ENCODE data around the gene PLCL2. TPM values are rescaled to one million over a fixed set of nuclear protein-coding genes. Genes with fewer than 3 reads are reported as not detected.

PLCL2 gene
- total RNA-seq, 2 donors from 2014 or later = 13.7 to 25.7 TPM

GRCh38 chr3:16909802-16910201 lies 25.0 kb downstream of the PLCL2 start:
- Histone ChIP-seq H3K9me3 (no peaks in the 10 kb centered on the region), H3K4me3 (no peak overlapping the region), H3K27me3 (no peaks in the 10 kb centered on the region), H3K27ac (no peak overlapping the region), H3K36me3 (replicated peaks in 1 of 2; ENCODE audit: insufficient read depth in 1 of 2, low read depth in 2 of 2) (no peaks in the 10 kb centered on the region), H3K4me1 (peaks cover 31% of the 10 kb centered on the region)
- no peak for ATAC-seq
- DNase-seq = no peak
- 95 to 97% methylated on average over 3 of the region's 3 CpGs for WGBS, 2 donors
- TF ChIP-seq POLR2A (IDR thresholded peaks at IDR 0.05) = no peak
- TF ChIP-seq CTCF (IDR thresholded peaks at IDR 0.05) = no peak
- intact Hi-C loops (cut with DNase I) = no loop called here

GRCh38 chr3:16910207-16910606 lies 25.5 kb downstream of the PLCL2 start:
- DNase-seq (no peak), ATAC-seq (no peak)
- no peak overlapping the region for H3K4me3 ChIP-seq
- TF ChIP-seq POLR2A (IDR thresholded peaks at IDR 0.05) (no peak), CTCF (IDR thresholded peaks at IDR 0.05) (no peak)
- no peak overlapping the region for H3K27ac ChIP-seq
- no peaks in the 10 kb centered on the region for H3K9me3 ChIP-seq
- H3K27me3 ChIP-seq = no peaks in the 10 kb centered on the region
- intact Hi-C loops (cut with DNase I) = no loop called here
- WGBS, 2 donors = 57 to 72% methylated on average over 3 of the region's 3 CpGs
- peaks cover 30% of the 10 kb centered on the region for H3K4me1 ChIP-seq
- H3K36me3 ChIP-seq (replicated peaks in 1 of 2; ENCODE audit: insufficient read depth in 1 of 2, low read depth in 2 of 2) = no peaks in the 10 kb centered on the region

GRCh38 chr3:16911916-16912315 lies 27.2 kb downstream of the PLCL2 start:
- no peaks in the 10 kb centered on the region for H3K9me3 ChIP-seq
- H3K36me3 ChIP-seq (replicated peaks in 1 of 2; ENCODE audit: insufficient read depth in 1 of 2, low read depth in 2 of 2) = no peaks in the 10 kb centered on the region
- H3K4me3 ChIP-seq = no peak overlapping the region
- H3K4me1 ChIP-seq = peaks cover 20% of the 10 kb centered on the region
- TF ChIP-seq CTCF (IDR thresholded peaks at IDR 0.05) (no peak), POLR2A (IDR thresholded peaks at IDR 0.05) (no peak)
- intact Hi-C loops (cut with DNase I) = no loop called here
- H3K27ac ChIP-seq = no peak overlapping the region
- ATAC-seq (no peak), DNase-seq (no peak)
- 79 to 85% methylated on average over 2 of the region's 2 CpGs for WGBS, 2 donors
- no peaks in the 10 kb centered on the region for H3K27me3 ChIP-seq

- ATAC-seq (no peak), DNase-seq (no peak)
- no peaks in the 10 kb centered on the region for H3K36me3 ChIP-seq (replicated peaks in 1 of 2; ENCODE audit: insufficient read depth in 1 of 2, low read depth in 2 of 2)
- H3K9me3 ChIP-seq = no peaks in the 10 kb centered on the region
- TF ChIP-seq CTCF (IDR thresholded peaks at IDR 0.05) = no peak
- TF ChIP-seq POLR2A (IDR thresholded peaks at IDR 0.05) = no peak
- H3K4me1 ChIP-seq = peaks cover 20% of the 10 kb centered on the region
- H3K27me3 ChIP-seq = no peaks in the 10 kb centered on the region
- intact Hi-C loops (cut with DNase I) = no loop called here
- H3K4me3 ChIP-seq = no peak overlapping the region
- no peak overlapping the region for H3K27ac ChIP-seq
- 75 to 83% methylated on average over 3 of the region's 3 CpGs for WGBS, 2 donors
Observed at GRCh38 chr3:16912400-16913263, 27.9 kb downstream of the PLCL2 start.

- H3K36me3 ChIP-seq (replicated peaks in 1 of 2; ENCODE audit: insufficient read depth in 1 of 2, low read depth in 2 of 2) = no peaks in the 10 kb centered on the region
- 70 to 76% methylated on average over 2 of the region's 2 CpGs for WGBS, 2 donors
- H3K9me3 ChIP-seq = no peaks in the 10 kb centered on the region
- H3K4me1 ChIP-seq = peaks cover 20% of the 10 kb centered on the region
- no peak for TF ChIP-seq CTCF (IDR thresholded peaks at IDR 0.05)
- TF ChIP-seq POLR2A (IDR thresholded peaks at IDR 0.05) = no peak
- DNase-seq = no peak
- H3K4me3 ChIP-seq = no peak overlapping the region
- intact Hi-C loops (cut with DNase I) = no loop called here
- ATAC-seq = no peak
- no peaks in the 10 kb centered on the region for H3K27me3 ChIP-seq
- H3K27ac ChIP-seq = no peak overlapping the region
Observed at GRCh38 chr3:16913264-16913580, 28.5 kb downstream of the PLCL2 start.

All from body of pancreas (tissue), 4 donors.